Measurements from ENCODE around the gene VGLL1.

Gene VGLL1

GRCh38 chrX:136531951-136532350, at the start of gene VGLL1:
TSS of gene VGLL1 (plus strand) at chrX:136532215. CDS start at chrX:136536021, 3,806 bp downstream.
- no peak for DNase-seq (ENCODE audit: low spot score)

- DNase-seq (ENCODE audit: low spot score) = no peak
These were observed 44.4 kb upstream of the VGLL1 start, which contains the start of gene BRS3 for GRCh38 chrX:136487647-136488046. TSS of gene BRS3 (plus strand) at chrX:136487947. CDS start at chrX:136488115, 168 bp downstream.

- no peak for DNase-seq (ENCODE audit: low spot score)
These were observed 43.3 kb upstream of the VGLL1 start for GRCh38 chrX:136488706-136489105.

- DNase-seq (ENCODE audit: low spot score) = no peak
These were observed 40.2 kb upstream of the VGLL1 start for GRCh38 chrX:136491832-136492231.

- no peak for DNase-seq (ENCODE audit: low spot score)
These were observed 39.0 kb upstream of the VGLL1 start for GRCh38 chrX:136493011-136493410.

- no peak for DNase-seq (ENCODE audit: low spot score)
These were observed 37.0 kb upstream of the VGLL1 start for GRCh38 chrX:136495043-136495442.

- DNase-seq (ENCODE audit: low spot score) = no peak
These were observed 35.7 kb upstream of the VGLL1 start for GRCh38 chrX:136496186-136496763.

GRCh38 chrX:136496764-136497555, 35.1 kb upstream of the VGLL1 start:
- DNase-seq (ENCODE audit: low spot score) = peak; percentile 79

- DNase-seq (ENCODE audit: low spot score) = no peak
These were observed 34.4 kb upstream of the VGLL1 start, which contains the start of gene HTATSF1 for GRCh38 chrX:136497556-136498052. TSS of gene HTATSF1 (plus strand) at chrX:136497592. CDS start at chrX:136497685, 93 bp downstream.

- no peak for DNase-seq (ENCODE audit: low spot score)
These were observed 12.9 kb upstream of the VGLL1 start for GRCh38 chrX:136519069-136519468.

GRCh38 chrX:136523770-136524169, 8.2 kb upstream of the VGLL1 start:
- no peak for DNase-seq (ENCODE audit: low spot score)

GRCh38 chrX:136525738-136526606, 6.0 kb upstream of the VGLL1 start:
- DNase-seq (ENCODE audit: low spot score) = peak; percentile 6

- no peak for DNase-seq (ENCODE audit: low spot score)
These were observed 3.2 kb upstream of the VGLL1 start for GRCh38 chrX:136528645-136529315.

- DNase-seq (ENCODE audit: low spot score) = no peak
These were observed 2.2 kb upstream of the VGLL1 start for GRCh38 chrX:136529795-136530194.

- DNase-seq (ENCODE audit: low spot score) = no peak
These were observed 2.1 kb downstream of the VGLL1 start for GRCh38 chrX:136534131-136534530.

- no peak for DNase-seq (ENCODE audit: low spot score)
These were observed 6.8 kb downstream of the VGLL1 start for GRCh38 chrX:136538811-136539210.

GRCh38 chrX:136540226-136540625, 8.2 kb downstream of the VGLL1 start:
- DNase-seq (ENCODE audit: low spot score) = no peak

GRCh38 chrX:136541294-136541693, 9.3 kb downstream of the VGLL1 start:
- DNase-seq (ENCODE audit: low spot score) = no peak

GRCh38 chrX:136542281-136542680, 10.3 kb downstream of the VGLL1 start:
- no peak for DNase-seq (ENCODE audit: low spot score)

GRCh38 chrX:136546371-136546781, 14.4 kb downstream of the VGLL1 start:
- no peak for DNase-seq (ENCODE audit: low spot score)

GRCh38 chrX:136549226-136549625, 17.2 kb downstream of the VGLL1 start:
- DNase-seq (ENCODE audit: low spot score) = peak; percentile 0

GRCh38 chrX:136551410-136551809, 19.4 kb downstream of the VGLL1 start:
- no peak for DNase-seq (ENCODE audit: low spot score)

Measured in cerebellar cortex (tissue), 1 donor.